GM19455 (cell line): ENCODE data around the gene TEAD3.

ENCODE experiments used
- ATAC-seq: cut with Tn5 transposase; IDR thresholded peaks from one replicate; pipeline ENCODE4 v1.9.1; 2021; ENCODE audit not compliant: unreplicated experiment

The TEAD3 gene

GRCh38 chr6:35514587-35514986, 17.7 kb upstream of the TEAD3 start:
- ATAC-seq: no peak

GRCh38 chr6:35512740-35513139, 15.9 kb upstream of the TEAD3 start, which contains the start of gene TULP1:
TULP1 (minus strand) TSS chr6:35512896; CDS start chr6:35512858, 38 bp downstream.
- ATAC-seq: no peak

- no peak for ATAC-seq
These were observed 15.1 kb upstream of the TEAD3 start for GRCh38 chr6:35512006-35512405.

GRCh38 chr6:35511562-35511941, 14.7 kb upstream of the TEAD3 start:
- ATAC-seq: no peak

GRCh38 chr6:35510916-35511561, 14.2 kb upstream of the TEAD3 start:
- no peak for ATAC-seq

- ATAC-seq: no peak
These were observed 11.7 kb upstream of the TEAD3 start for GRCh38 chr6:35508542-35508941.

GRCh38 chr6:35508027-35508426, 11.1 kb upstream of the TEAD3 start:
- no peak for ATAC-seq

GRCh38 chr6:35507221-35507620, 10.3 kb upstream of the TEAD3 start:
- no peak for ATAC-seq

- ATAC-seq: no peak
These were observed 9.7 kb upstream of the TEAD3 start for GRCh38 chr6:35506536-35506935.

- no peak for ATAC-seq
These were observed 9.1 kb upstream of the TEAD3 start for GRCh38 chr6:35505999-35506412.

GRCh38 chr6:35503534-35503933, 6.7 kb upstream of the TEAD3 start:
- no peak for ATAC-seq

GRCh38 chr6:35501784-35502183, 4.9 kb upstream of the TEAD3 start:
- no peak for ATAC-seq

GRCh38 chr6:35500782-35501181, 3.9 kb upstream of the TEAD3 start:
- no peak for ATAC-seq

GRCh38 chr6:35499372-35499771, 2.5 kb upstream of the TEAD3 start:
- no peak for ATAC-seq

- no peak for ATAC-seq
These were observed 1.7 kb upstream of the TEAD3 start for GRCh38 chr6:35498422-35499067.

- ATAC-seq: no peak
These were observed 917 bp upstream of the TEAD3 start for GRCh38 chr6:35497571-35498421.

GRCh38 chr6:35496036-35496840, 641 bp downstream of the TEAD3 start:
- no peak for ATAC-seq

- no peak for ATAC-seq
These were observed 1.4 kb downstream of the TEAD3 start for GRCh38 chr6:35495258-35496035.

GRCh38 chr6:35494161-35494563, 2.7 kb downstream of the TEAD3 start:
- no peak for ATAC-seq

GRCh38 chr6:35493307-35493983, 3.4 kb downstream of the TEAD3 start:
- ATAC-seq: no peak
